ENCODE data around the gene RASSF1. TPM values are rescaled to one million over a fixed set of nuclear protein-coding genes. Genes with fewer than 3 reads are reported as not detected.

The RASSF1 gene
- total RNA-seq, 1 experiment from 2014 or later, result 29.6 TPM

- ChIA-PET CTCF (no interaction called here), POLR2A (no interaction called here), RAD21 (ENCODE audit: low non-redundant PET in 1 of 2, low total read pairs in 2 of 2, uncharacterized antibody in 2 of 2, unreplicated experiment in 2 of 2) (no interaction called here)
- H3K36me3 ChIP-seq (ENCODE audit: control insufficient read depth in 1 of 2, insufficient read depth in 2 of 2, low read length in 2 of 2), result no peaks in the 10 kb centered on the region
- ATAC-seq (no peak), DNase-seq (ENCODE audit: low read depth, low spot score) (no peak)
- TF ChIP-seq EGR1 (IDR thresholded peaks at IDR 0.05; ENCODE audit: low read depth), result no peak
- TF ChIP-seq SP1 (IDR thresholded peaks at IDR 0.05; ENCODE audit: low read depth), result no peak
- no peak for TF ChIP-seq SRF (IDR thresholded peaks at IDR 0.05; ENCODE audit: low read depth)
- no peak for TF ChIP-seq FOSL1 (IDR thresholded peaks at IDR 0.05; ENCODE audit: low read depth)
- TF ChIP-seq POLR2AphosphoS5 (IDR thresholded peaks at IDR 0.05; ENCODE audit: low read depth, low read length), result no peak
- TF ChIP-seq JUND (IDR thresholded peaks at IDR 0.05), result no peak
- no peak for TF ChIP-seq REST (IDR thresholded peaks at IDR 0.05; ENCODE audit: low read depth)
- TF ChIP-seq MAX (IDR thresholded peaks at IDR 0.05), result no peak
- TF ChIP-seq CTCF (IDR thresholded peaks at IDR 0.05 in 2 of 3, conservative IDR thresholded peaks at IDR 0.05 in 1 of 3; ENCODE audit: borderline replicate concordance in 1 of 3, insufficient read depth in 1 of 3, low read depth in 2 of 3, low read length in 2 of 3), result no peak
- TF ChIP-seq TCF7L2 (IDR thresholded peaks at IDR 0.05; ENCODE audit: borderline replicate concordance, extremely low read depth, insufficient read depth, insufficient read length), result no peak
- no peak for TF ChIP-seq ZBTB33 (IDR thresholded peaks at IDR 0.05; ENCODE audit: extremely low read depth, insufficient replicate concordance, low read length)
- no peak for TF ChIP-seq RAD21 (IDR thresholded peaks at IDR 0.05; ENCODE audit: low read depth)
- no peak for TF ChIP-seq CEBPB (IDR thresholded peaks at IDR 0.05; ENCODE audit: low read depth)
- TF ChIP-seq CBX3 (IDR thresholded peaks at IDR 0.05; ENCODE audit: low read depth), result no peak
- no peaks in the 10 kb centered on the region for H3K79me2 ChIP-seq (ENCODE audit: insufficient read depth, low read length)
- no peak overlapping the region for H3K9ac ChIP-seq (ENCODE audit: low read length)
- H2AFZ ChIP-seq (ENCODE audit: low read depth, low read length, poor library complexity, severe bottlenecking), result no peak overlapping the region
- H3K27ac ChIP-seq (ENCODE audit: low read depth, low read length), result no peak overlapping the region
- BruUV-seq (replicated peaks), result no TSS peak
- peaks cover 4 to 10% of the 10 kb centered on the region in 2 experiments; a peak in 2 of 4 replicates for H3K4me1 ChIP-seq (ENCODE audit: control insufficient read depth in 1 of 2, insufficient read depth in 2 of 2, low read length in 2 of 2)
- no peaks in the 10 kb centered on the region for H3K9me3 ChIP-seq (ENCODE audit: control insufficient read depth in 1 of 2, insufficient read depth in 1 of 2, low read depth in 1 of 2, low read length in 2 of 2)
- H3K27me3 ChIP-seq (ENCODE audit: insufficient read depth, low read length), result no peaks in the 10 kb centered on the region
- no peaks in the 10 kb centered on the region for H4K20me1 ChIP-seq (ENCODE audit: insufficient read depth)
- intact Hi-C loops (cut with micrococcal nuclease), result no loop called here
- no peaks in the 10 kb centered on the region for H3K9me2 ChIP-seq (ENCODE audit: insufficient read depth)
- H3K4me3 ChIP-seq (replicated peaks in 1 of 2; ENCODE audit: low read depth in 1 of 2, low read length in 2 of 2), result no peak overlapping the region
- H3K4me2 ChIP-seq (ENCODE audit: low read length), result no peak overlapping the region
Observed at GRCh38 chr3:50372349-50372748, 31.7 kb upstream of the RASSF1 start.
